Ishikawa (cell line): ENCODE measurements around the gene IQSEC3.

Experiments
- CEBPB ChIP-seq: IDR thresholded peaks from 2 replicates; pipeline ENCODE4 v1.6.1; 2012
- CREB1 ChIP-seq: IDR thresholded peaks from 2 replicates; pipeline ENCODE4 v1.6.1; 2012; ENCODE audit warnings: low read depth
- EGR1 ChIP-seq: IDR thresholded peaks from 2 replicates; pipeline ENCODE4 v1.6.1; 2012
- EP300 ChIP-seq: IDR thresholded peaks from 2 replicates; pipeline ENCODE4 v1.6.1; 2012; ENCODE audit warnings: borderline replicate concordance
- FOXM1 ChIP-seq: IDR thresholded peaks from 2 replicates; pipeline ENCODE4 v1.6.1; 2012; ENCODE audit warnings: low read depth, borderline replicate concordance
- MAX ChIP-seq: IDR thresholded peaks from 2 replicates; pipeline ENCODE4 v1.6.1; 2012
- NFIC ChIP-seq: IDR thresholded peaks from 2 replicates; pipeline ENCODE4 v1.6.1; 2012
- RAD21 ChIP-seq: IDR thresholded peaks from 2 replicates; pipeline ENCODE4 v1.6.1; 2012; ENCODE audit warnings: low read depth
- TAF1 ChIP-seq: IDR thresholded peaks from 2 replicates; pipeline ENCODE4 v1.6.1; 2012; ENCODE audit warnings: low read depth, mild to moderate bottlenecking
- TCF12 ChIP-seq: IDR thresholded peaks from 2 replicates; pipeline ENCODE4 v1.6.1; 2012; ENCODE audit warnings: low read depth
- TEAD4 ChIP-seq: IDR thresholded peaks from 2 replicates; pipeline ENCODE4 v1.6.1; 2012
- YY1 ChIP-seq: IDR thresholded peaks from 2 replicates; pipeline ENCODE4 v1.6.1; 2012; ENCODE audit warnings: low read depth
- ZBTB7A ChIP-seq: IDR thresholded peaks from 2 replicates; pipeline ENCODE4 v1.6.1; 2012; ENCODE audit warnings: low read depth
- TF ChIP-seq, protein P1 (sequence below): IDR thresholded peaks from 2 replicates; pipeline ENCODE4 v1.6.1; 2012; ENCODE audit warnings: low read depth, mild to moderate bottlenecking
- TF ChIP-seq, protein P2 (sequence below): IDR thresholded peaks from 2 replicates; pipeline ENCODE4 v1.6.1; 2012

IQSEC3 gene

DNA sequence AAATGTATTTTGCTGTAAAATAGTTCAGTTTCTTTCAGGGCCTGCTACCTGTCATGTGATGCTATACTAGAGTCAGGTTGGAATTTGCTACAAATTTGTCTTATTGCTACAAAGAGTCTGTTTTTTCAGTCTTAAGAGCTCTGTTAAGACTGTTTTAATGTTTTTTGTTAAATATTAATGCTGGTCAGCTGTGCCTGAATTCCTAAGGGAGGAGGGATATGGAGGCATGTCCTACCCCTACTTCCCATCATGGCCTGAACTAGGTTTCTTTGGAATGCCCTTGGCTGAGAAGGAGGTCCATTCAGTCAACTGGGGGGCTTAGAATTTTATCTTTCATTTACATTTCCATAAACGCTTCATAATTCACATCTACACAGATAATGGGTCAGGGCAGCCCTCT is 30.0 kb downstream of the IQSEC3 start:
- TF ChIP-seq, protein P1, sequence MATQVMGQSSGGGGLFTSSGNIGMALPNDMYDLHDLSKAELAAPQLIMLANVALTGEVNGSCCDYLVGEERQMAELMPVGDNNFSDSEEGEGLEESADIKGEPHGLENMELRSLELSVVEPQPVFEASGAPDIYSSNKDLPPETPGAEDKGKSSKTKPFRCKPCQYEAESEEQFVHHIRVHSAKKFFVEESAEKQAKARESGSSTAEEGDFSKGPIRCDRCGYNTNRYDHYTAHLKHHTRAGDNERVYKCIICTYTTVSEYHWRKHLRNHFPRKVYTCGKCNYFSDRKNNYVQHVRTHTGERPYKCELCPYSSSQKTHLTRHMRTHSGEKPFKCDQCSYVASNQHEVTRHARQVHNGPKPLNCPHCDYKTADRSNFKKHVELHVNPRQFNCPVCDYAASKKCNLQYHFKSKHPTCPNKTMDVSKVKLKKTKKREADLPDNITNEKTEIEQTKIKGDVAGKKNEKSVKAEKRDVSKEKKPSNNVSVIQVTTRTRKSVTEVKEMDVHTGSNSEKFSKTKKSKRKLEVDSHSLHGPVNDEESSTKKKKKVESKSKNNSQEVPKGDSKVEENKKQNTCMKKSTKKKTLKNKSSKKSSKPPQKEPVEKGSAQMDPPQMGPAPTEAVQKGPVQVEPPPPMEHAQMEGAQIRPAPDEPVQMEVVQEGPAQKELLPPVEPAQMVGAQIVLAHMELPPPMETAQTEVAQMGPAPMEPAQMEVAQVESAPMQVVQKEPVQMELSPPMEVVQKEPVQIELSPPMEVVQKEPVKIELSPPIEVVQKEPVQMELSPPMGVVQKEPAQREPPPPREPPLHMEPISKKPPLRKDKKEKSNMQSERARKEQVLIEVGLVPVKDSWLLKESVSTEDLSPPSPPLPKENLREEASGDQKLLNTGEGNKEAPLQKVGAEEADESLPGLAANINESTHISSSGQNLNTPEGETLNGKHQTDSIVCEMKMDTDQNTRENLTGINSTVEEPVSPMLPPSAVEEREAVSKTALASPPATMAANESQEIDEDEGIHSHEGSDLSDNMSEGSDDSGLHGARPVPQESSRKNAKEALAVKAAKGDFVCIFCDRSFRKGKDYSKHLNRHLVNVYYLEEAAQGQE = no peak
- TF ChIP-seq CEBPB (no peak), RAD21 (no peak), TAF1 (no peak), CREB1 (no peak)

GRCh38 chr12:98924-99352 is 32.4 kb downstream of the IQSEC3 start:
- TF ChIP-seq TAF1 (no peak), CEBPB (no peak), MAX (no peak), TEAD4 (no peak)

DNA sequence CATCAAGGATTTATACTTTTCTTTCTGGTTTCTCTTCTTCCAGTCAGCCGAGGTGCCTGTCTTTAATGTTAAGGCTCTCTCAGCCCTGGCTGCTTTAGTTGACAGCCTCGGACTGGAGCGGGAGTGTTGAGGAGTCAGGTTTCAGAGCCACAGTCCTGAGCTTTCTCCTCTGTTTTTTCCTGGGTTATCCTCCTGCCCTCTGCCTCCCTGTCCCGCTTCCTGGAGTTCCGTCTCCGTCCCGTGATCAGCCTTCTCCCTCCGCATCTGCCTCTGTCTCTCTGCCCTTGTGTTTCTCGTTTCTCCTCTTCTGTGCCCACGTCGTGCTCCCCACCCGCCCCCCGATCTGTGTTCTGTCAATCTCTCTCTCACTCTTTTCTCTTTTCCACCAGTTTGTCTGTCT is 33.0 kb downstream of the IQSEC3 start:
- TF ChIP-seq RAD21 (no peak), TAF1 (no peak), TEAD4 (no peak), CREB1 (no peak), CEBPB (no peak), YY1 (no peak), NFIC (no peak), MAX (no peak), EGR1 (no peak), ZBTB7A (no peak), TCF12 (no peak), FOXM1 (no peak), EP300 (no peak)
- TF ChIP-seq, protein P2, sequence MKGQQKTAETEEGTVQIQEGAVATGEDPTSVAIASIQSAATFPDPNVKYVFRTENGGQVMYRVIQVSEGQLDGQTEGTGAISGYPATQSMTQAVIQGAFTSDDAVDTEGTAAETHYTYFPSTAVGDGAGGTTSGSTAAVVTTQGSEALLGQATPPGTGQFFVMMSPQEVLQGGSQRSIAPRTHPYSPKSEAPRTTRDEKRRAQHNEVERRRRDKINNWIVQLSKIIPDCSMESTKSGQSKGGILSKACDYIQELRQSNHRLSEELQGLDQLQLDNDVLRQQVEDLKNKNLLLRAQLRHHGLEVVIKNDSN = no peak
- TF ChIP-seq, protein P1 = no peak

- TF ChIP-seq TAF1 = no peak
- TF ChIP-seq CREB1 = no peak
- TF ChIP-seq TEAD4 = no peak
- no peak for TF ChIP-seq YY1
These were observed 35.7 kb downstream of the IQSEC3 start for GRCh38 chr12:101969-102878.

DNA sequence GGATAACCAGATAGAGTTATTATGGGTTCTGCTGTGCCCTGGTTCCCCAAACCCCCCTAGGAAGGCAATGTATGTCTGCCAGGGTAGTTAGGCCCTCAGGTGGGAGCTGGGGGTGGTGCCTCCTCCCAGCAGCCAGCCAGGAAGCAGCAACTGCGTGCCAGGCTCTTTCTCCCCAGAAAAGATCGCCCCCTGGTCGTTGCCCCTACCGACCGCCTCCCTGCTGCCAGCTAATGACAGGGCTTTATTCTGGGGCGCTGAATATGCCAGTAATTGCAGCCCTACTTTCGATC is 36.3 kb downstream of the IQSEC3 start:
- TF ChIP-seq TCF12 (no peak), YY1 (no peak), NFIC (no peak), ZBTB7A (no peak), TEAD4 (no peak)
- TF ChIP-seq, protein P2 = no peak

- TF ChIP-seq, protein P1 = no peak
- TF ChIP-seq CREB1 (no peak), TCF12 (no peak), MAX (no peak), ZBTB7A (no peak), RAD21 (no peak), FOXM1 (no peak), CEBPB (no peak), NFIC (no peak), YY1 (no peak), EP300 (no peak), EGR1 (no peak), TAF1 (no peak), TEAD4 (no peak)
These were observed 36.8 kb downstream of the IQSEC3 start for GRCh38 chr12:103169-103981.
